ENCODE data around the gene PALM.
A peak's percentile ranks its signal among the peaks of the same experiment; 100 is the strongest.

- no peak for TF ChIP-seq POLR2AphosphoS5 (IDR thresholded peaks at IDR 0.05; ENCODE audit: low read depth, low read length)
- no peak for TF ChIP-seq REST (IDR thresholded peaks at IDR 0.05; ENCODE audit: insufficient read depth in 1 of 2, low read depth in 2 of 2, low read length in 2 of 2)
- TF ChIP-seq TAF1 (IDR thresholded peaks at IDR 0.05; ENCODE audit: borderline replicate concordance, insufficient read depth, low read length) = no peak
- peak; percentile 39 for TF ChIP-seq FOXP2 (optimal IDR thresholded peaks at IDR 0.05; ENCODE audit: borderline replicate concordance, extremely low read depth, extremely low read length, insufficient read depth)
Observed at GRCh38 chr19:664913-665443, 43.8 kb upstream of the PALM start.

Measured in PFSK-1 (cell line).